Sigmoid colon (tissue), 4 donors: ENCODE data around the gene HDAC3.

Experiments
- EP300 ChIP-seq, 4 donors: sonication (generic); formaldehyde crosslinking; IDR thresholded peaks; one replicate each; pipeline ENCODE4 v1.6.1; 2017; ENCODE audit warnings: antibody characterized with exemption in 4 of 4
- POLR2A ChIP-seq, 2 donors: fragments of 450-650 bp; IDR thresholded peaks; one replicate each; pipeline ENCODE4 v1.6.1; 2016; ENCODE audit warnings: antibody characterized with exemption in 2 of 2, mild to moderate bottlenecking in 2 of 2, moderate library complexity in 2 of 2
- TF ChIP-seq, protein P1 (sequence below), 4 experiments: fragments of 450-650 bp in 3 of 4; fragments of 200-600 bp in 1 of 4; IDR thresholded peaks; one replicate each; pipeline ENCODE4 v1.5.1; 2016 to 2019; ENCODE audit warnings: antibody characterized with exemption in 4 of 4, mild to moderate bottlenecking in 3 of 4, moderate library complexity in 2 of 4

DNA sequence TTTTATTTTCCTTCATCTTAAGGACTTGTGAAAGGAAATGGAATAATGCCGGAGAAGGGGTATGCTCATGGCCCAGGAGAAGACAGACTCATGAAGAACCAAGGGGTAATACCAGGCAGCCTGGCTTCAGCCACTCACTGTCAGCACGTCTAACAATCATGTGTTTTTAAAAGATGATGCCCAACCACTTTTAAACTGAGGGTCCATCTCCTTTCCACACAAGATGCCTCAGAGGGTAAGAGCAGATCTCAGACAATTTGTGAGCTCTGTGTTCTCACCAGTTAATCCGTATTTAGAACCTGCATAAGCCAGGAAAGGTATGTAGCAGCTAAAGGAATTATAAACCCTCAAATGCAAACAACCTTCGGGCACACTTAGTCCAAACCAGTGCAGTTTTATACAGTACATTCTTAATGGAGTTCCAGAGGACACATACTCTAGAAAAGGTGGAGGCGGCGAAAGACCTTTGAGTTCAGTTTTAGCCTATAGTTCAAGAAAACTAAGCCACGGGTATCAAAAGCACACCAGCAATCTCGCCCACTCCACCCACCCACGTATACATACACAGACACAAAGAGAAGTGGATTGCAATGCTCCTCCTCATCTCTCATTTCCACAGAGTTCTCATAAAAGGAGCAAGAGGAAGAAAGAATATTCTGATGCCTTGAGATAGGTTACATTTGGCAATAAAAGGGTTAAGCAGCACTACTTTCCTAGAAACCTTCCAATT, 20.5 kb downstream of the HDAC3 start:
- TF ChIP-seq, protein P1, sequence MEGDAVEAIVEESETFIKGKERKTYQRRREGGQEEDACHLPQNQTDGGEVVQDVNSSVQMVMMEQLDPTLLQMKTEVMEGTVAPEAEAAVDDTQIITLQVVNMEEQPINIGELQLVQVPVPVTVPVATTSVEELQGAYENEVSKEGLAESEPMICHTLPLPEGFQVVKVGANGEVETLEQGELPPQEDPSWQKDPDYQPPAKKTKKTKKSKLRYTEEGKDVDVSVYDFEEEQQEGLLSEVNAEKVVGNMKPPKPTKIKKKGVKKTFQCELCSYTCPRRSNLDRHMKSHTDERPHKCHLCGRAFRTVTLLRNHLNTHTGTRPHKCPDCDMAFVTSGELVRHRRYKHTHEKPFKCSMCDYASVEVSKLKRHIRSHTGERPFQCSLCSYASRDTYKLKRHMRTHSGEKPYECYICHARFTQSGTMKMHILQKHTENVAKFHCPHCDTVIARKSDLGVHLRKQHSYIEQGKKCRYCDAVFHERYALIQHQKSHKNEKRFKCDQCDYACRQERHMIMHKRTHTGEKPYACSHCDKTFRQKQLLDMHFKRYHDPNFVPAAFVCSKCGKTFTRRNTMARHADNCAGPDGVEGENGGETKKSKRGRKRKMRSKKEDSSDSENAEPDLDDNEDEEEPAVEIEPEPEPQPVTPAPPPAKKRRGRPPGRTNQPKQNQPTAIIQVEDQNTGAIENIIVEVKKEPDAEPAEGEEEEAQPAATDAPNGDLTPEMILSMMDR (IDR thresholded peaks at IDR 0.05): no peak
- no peak for TF ChIP-seq EP300 (IDR thresholded peaks at IDR 0.05)
- no peak for TF ChIP-seq POLR2A (IDR thresholded peaks at IDR 0.05)
